SK-N-SH (cell line): ENCODE results near the gene UCK1. TPM values are rescaled to one million over a fixed set of nuclear protein-coding genes. Genes with fewer than 3 reads are reported as not detected.

ENCODE experiments used
- CTCF ChIA-PET: fragments of 300-600, 350-600 bp; formaldehyde crosslinking; extraction: SDS; loops from one replicate; lab custom pipeline; 2021; lab: Yijun Ruan, JAX
- POLR2A ChIA-PET: fragments of 350-600 bp; sonication (Branson Sonifier 250); formaldehyde crosslinking; extraction: SDS; loops from one replicate; lab custom pipeline; 2020; ENCODE audit warnings: antibody characterized with exemption, inconsistent platforms; lab: Yijun Ruan, JAX
- DNase-seq: peaks from one replicate; pipeline ENCODE4 v3.0.0; 2012
- H2AFZ ChIP-seq: fragments of 200-600 bp; sonication (generic); 2 replicates; pipeline ENCODE4 v1.8.1; 2016; ENCODE audit warnings: antibody characterized with exemption, mild to moderate bottlenecking, low read depth
- H3F3A ChIP-seq: fragments of 200-600 bp; sonication (generic); replicated peaks from 2 replicates; pipeline ENCODE3; 2016; ENCODE audit warnings: antibody characterized with exemption, mild to moderate bottlenecking; ENCODE audit not compliant: insufficient read depth
- H3K27ac ChIP-seq, 2 experiments: fragments of 200-500 bp in 1 of 2; fragments of 200-600 bp in 1 of 2; sonication (Bioruptor generic) in 1 of 2; sonication (generic), shearing (Covaris generic) in 1 of 2; 2 replicates each; pipeline versions ENCODE4 v1.5.1 to v1.6.1; 2014 to 2016; ENCODE audit warnings: low read depth in 2 of 2, inconsistent platforms in 1 of 2, low read length in 1 of 2, mild to moderate bottlenecking in 1 of 2, mixed read lengths in 1 of 2
- H3K27me3 ChIP-seq: fragments of 200-600 bp; sonication (generic), shearing (Covaris generic); 2 replicates; pipeline ENCODE4 v1.6.1; 2016; ENCODE audit warnings: mixed run types; ENCODE audit not compliant: insufficient read depth
- H3K36me3 ChIP-seq, 2 experiments: fragments of 200-500 bp in 1 of 2; fragments of 200-600 bp in 1 of 2; sonication (Bioruptor generic) in 1 of 2; sonication (generic) in 1 of 2; replicated peaks in 1 of 2; 2 replicates each; pipeline versions ENCODE3 to v1.5.1; 2014 to 2016; ENCODE audit warnings: low read length in 1 of 2, mild to moderate bottlenecking in 1 of 2; ENCODE audit not compliant: insufficient read depth in 2 of 2, control insufficient read depth in 1 of 2
- H3K4me1 ChIP-seq, 2 experiments: fragments of 200-500 bp in 1 of 2; fragments of 200-600 bp in 1 of 2; sonication (Bioruptor generic) in 1 of 2; sonication (generic), shearing (Covaris generic) in 1 of 2; 2 replicates each; pipeline versions ENCODE4 v1.5.1 to v1.6.1; 2014 to 2016; ENCODE audit warnings: low read depth in 1 of 2, low read length in 1 of 2, mixed run types in 1 of 2; ENCODE audit not compliant: insufficient read depth in 2 of 2, control insufficient read depth in 1 of 2
- H3K4me2 ChIP-seq: fragments of 200-600 bp; sonication (generic), shearing (Covaris generic); 2 replicates; pipeline ENCODE4 v1.6.1; 2017; ENCODE audit warnings: mixed run types
- H3K4me3 ChIP-seq, 2 experiments: fragments of 200-500 bp in 1 of 2; fragments of 200-600 bp in 1 of 2; sonication (Bioruptor generic) in 1 of 2; sonication (generic), shearing (Covaris generic) in 1 of 2; 2 replicates each; pipeline versions ENCODE4 v1.5.1 to v1.8.1; 2014 to 2016; ENCODE audit warnings: low read depth in 2 of 2, inconsistent platforms in 1 of 2, low read length in 1 of 2, mild to moderate bottlenecking in 1 of 2, mixed read lengths in 1 of 2, moderate library complexity in 1 of 2
- H3K79me2 ChIP-seq: fragments of 200-600 bp; sonication (generic); 2 replicates; pipeline ENCODE4 v1.8.1; 2017; ENCODE audit warnings: mild to moderate bottlenecking; ENCODE audit not compliant: insufficient read depth
- H3K9ac ChIP-seq: fragments of 200-600 bp; sonication (generic); 2 replicates; pipeline ENCODE4 v1.6.1; 2017; ENCODE audit warnings: mixed run types
- H3K9me2 ChIP-seq: fragments of 200-600 bp; sonication (generic); 2 replicates; pipeline ENCODE4 v1.6.1; 2017; ENCODE audit warnings: mixed run types
- H3K9me3 ChIP-seq: fragments of 200-600 bp; sonication (generic); 2 replicates; pipeline ENCODE4 v1.6.1; 2017; ENCODE audit warnings: mixed run types, mild to moderate bottlenecking, moderate library complexity
- H4K20me1 ChIP-seq: fragments of 200-600 bp; sonication (generic); 2 replicates; pipeline ENCODE4 v1.6.1; 2017; ENCODE audit warnings: mild to moderate bottlenecking, mixed run types; ENCODE audit not compliant: insufficient read depth
- CHD2 ChIP-seq: fragments of 150-350 bp; IDR thresholded peaks from 2 replicates; pipeline ENCODE4 v1.6.1; 2018; ENCODE audit warnings: low read length; ENCODE audit not compliant: partially characterized antibody
- ELF1 ChIP-seq: IDR thresholded peaks from 2 replicates; pipeline ENCODE4 v1.4.0; 2012
- EZH2phosphoT487 ChIP-seq: fragments of 200-600 bp; sonication (generic); IDR thresholded peaks from 2 replicates; pipeline ENCODE4 v1.6.1; 2017; ENCODE audit warnings: low read depth, mixed run types, mild to moderate bottlenecking, antibody characterized with exemption, moderate library complexity, borderline replicate concordance
- FOSL2 ChIP-seq: IDR thresholded peaks from 2 replicates; pipeline ENCODE4 v1.4.0; 2012; ENCODE audit warnings: low read depth, mild to moderate bottlenecking, moderate library complexity, borderline replicate concordance
- FOXJ3 ChIP-seq: sonication (generic); formaldehyde crosslinking; IDR thresholded peaks from 2 replicates; pipeline ENCODE4 v1.5.1; 2020; ENCODE audit warnings: mild to moderate bottlenecking, missing genetic modification reagents
- FOXM1 ChIP-seq: IDR thresholded peaks from 2 replicates; pipeline ENCODE4 v1.4.0; 2012; ENCODE audit warnings: low read depth, mild to moderate bottlenecking
- GABPA ChIP-seq: IDR thresholded peaks from 2 replicates; pipeline ENCODE4 v1.4.0; 2012; ENCODE audit warnings: low read depth, mild to moderate bottlenecking
- JUND ChIP-seq: IDR thresholded peaks from 2 replicates; pipeline ENCODE4 v1.4.0; 2012
- MXI1 ChIP-seq: IDR thresholded peaks from 2 replicates; pipeline ENCODE4 v1.6.1; 2012; ENCODE audit warnings: mild to moderate bottlenecking, low read depth, low read length, improper control_type of control experiment
- NRF1 ChIP-seq: IDR thresholded peaks from 2 replicates; pipeline ENCODE4 v1.6.1; 2012; ENCODE audit warnings: low read depth, mild to moderate bottlenecking, low read length
- POLR2AphosphoS5 ChIP-seq: IDR thresholded peaks from 2 replicates; pipeline ENCODE4 v1.6.1; 2012; ENCODE audit warnings: low read depth, low read length
- RAD21 ChIP-seq: IDR thresholded peaks from 2 replicates; pipeline ENCODE4 v1.6.1; 2012; ENCODE audit warnings: mild to moderate bottlenecking, low read length
- RCOR1 ChIP-seq: fragments of 150-350 bp; IDR thresholded peaks from 2 replicates; pipeline ENCODE4 v1.6.1; 2017; ENCODE audit warnings: antibody characterized with exemption, low read length
- RFX5 ChIP-seq: IDR thresholded peaks from 2 replicates; pipeline ENCODE4 v1.6.1; 2012; ENCODE audit warnings: mild to moderate bottlenecking, improper control_type of control experiment, low read length
- RXRA ChIP-seq: IDR thresholded peaks from 2 replicates; pipeline ENCODE4 v1.4.0; 2012; ENCODE audit warnings: low read depth, mild to moderate bottlenecking, borderline replicate concordance
- SIN3A ChIP-seq: IDR thresholded peaks from 2 replicates; pipeline ENCODE4 v1.6.1; 2012; ENCODE audit warnings: low read depth, mild to moderate bottlenecking, low read length, moderate library complexity, borderline replicate concordance
- SMC3 ChIP-seq: IDR thresholded peaks from 2 replicates; pipeline ENCODE4 v1.6.1; 2012; ENCODE audit warnings: low read depth, low read length, improper control_type of control experiment
- TAF1 ChIP-seq: IDR thresholded peaks from 2 replicates; pipeline ENCODE4 v1.6.1; 2012; ENCODE audit warnings: low read depth, mild to moderate bottlenecking, low read length, moderate library complexity, borderline replicate concordance
- TEAD4 ChIP-seq: IDR thresholded peaks from 2 replicates; pipeline ENCODE4 v1.4.0; 2012; ENCODE audit warnings: mild to moderate bottlenecking, borderline replicate concordance; ENCODE audit not compliant: insufficient read depth
- YY1 ChIP-seq: IDR thresholded peaks from 2 replicates; pipeline ENCODE4 v1.4.0; 2012; ENCODE audit warnings: low read depth, mild to moderate bottlenecking
- WGBS: methylation state at CpG from one replicate; pipeline ENCODE4 v1.1.6; 2017; ENCODE audit warnings: low lambda C conversion rate; 5-methylcytosine and 5-hydroxymethylcytosine counted together
- polyA plus RNA-seq, 3 experiments: library from polyadenylated mRNA; depleted of rRNA; stranded (reverse); fragments of >200 nt; gene quantifications; 2 replicates each; pipeline ENCODE4 v1.2.3, GENCODE V29; 2012
- TF ChIP-seq, protein P1 (sequence below): IDR thresholded peaks from 2 replicates; pipeline ENCODE4 v1.4.0; 2012; ENCODE audit warnings: low read depth, borderline replicate concordance
- TF ChIP-seq, protein P2 (sequence below): fragments of 150-350 bp; IDR thresholded peaks from 2 replicates; pipeline ENCODE4 v1.6.1; 2017; ENCODE audit warnings: antibody characterized with exemption, low read length, low read depth, borderline replicate concordance

UCK1 gene
- polyA plus RNA-seq, 1 of the 3 experiments (the other 2 are of a cell fraction) = 32.9 TPM

GRCh38 chr9:131517761-131518190 lies 13.3 kb downstream of the UCK1 start:
- no peaks in the 10 kb centered on the region for H4K20me1 ChIP-seq
- H3K27ac ChIP-seq = no peak overlapping the region
- no peaks in the 10 kb centered on the region for H3K9me3 ChIP-seq
- no peaks in the 10 kb centered on the region for H3K9me2 ChIP-seq
- POLR2A ChIA-PET = no interaction called here
- no peak overlapping the region for H3K9ac ChIP-seq
- DNase-seq = no peak
- no peaks in the 10 kb centered on the region for H3K4me1 ChIP-seq
- 99% methylated on average over 10 of the region's 11 CpGs for WGBS
- H3F3A ChIP-seq = no peaks in the 10 kb centered on the region
- H3K27me3 ChIP-seq = no peaks in the 10 kb centered on the region
- H3K4me2 ChIP-seq = no peak overlapping the region
- H3K4me3 ChIP-seq = no peak overlapping the region
- CTCF ChIA-PET = interaction anchor here (1.0 to 1.2 kb wide), 2 partner anchors 168 to 221 kb away, joined by 3 read pairs; no protein-coding TSS in a partner anchor
- no peak overlapping the region for H2AFZ ChIP-seq
- H3K36me3 ChIP-seq = peaks cover 19 to 79% of the 10 kb centered on the region in 2 experiments
- no peaks in the 10 kb centered on the region for H3K79me2 ChIP-seq
- TF ChIP-seq TAF1 (no peak), JUND (no peak), MXI1 (no peak), SIN3A (no peak), RCOR1 (no peak), FOXM1 (no peak), SMC3 (no peak), GABPA (no peak)
- TF ChIP-seq, protein P1, sequence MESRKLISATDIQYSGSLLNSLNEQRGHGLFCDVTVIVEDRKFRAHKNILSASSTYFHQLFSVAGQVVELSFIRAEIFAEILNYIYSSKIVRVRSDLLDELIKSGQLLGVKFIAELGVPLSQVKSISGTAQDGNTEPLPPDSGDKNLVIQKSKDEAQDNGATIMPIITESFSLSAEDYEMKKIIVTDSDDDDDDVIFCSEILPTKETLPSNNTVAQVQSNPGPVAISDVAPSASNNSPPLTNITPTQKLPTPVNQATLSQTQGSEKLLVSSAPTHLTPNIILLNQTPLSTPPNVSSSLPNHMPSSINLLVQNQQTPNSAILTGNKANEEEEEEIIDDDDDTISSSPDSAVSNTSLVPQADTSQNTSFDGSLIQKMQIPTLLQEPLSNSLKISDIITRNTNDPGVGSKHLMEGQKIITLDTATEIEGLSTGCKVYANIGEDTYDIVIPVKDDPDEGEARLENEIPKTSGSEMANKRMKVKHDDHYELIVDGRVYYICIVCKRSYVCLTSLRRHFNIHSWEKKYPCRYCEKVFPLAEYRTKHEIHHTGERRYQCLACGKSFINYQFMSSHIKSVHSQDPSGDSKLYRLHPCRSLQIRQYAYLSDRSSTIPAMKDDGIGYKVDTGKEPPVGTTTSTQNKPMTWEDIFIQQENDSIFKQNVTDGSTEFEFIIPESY = no peak
- TF ChIP-seq, all 33 proteins: peak for 0

DNA sequence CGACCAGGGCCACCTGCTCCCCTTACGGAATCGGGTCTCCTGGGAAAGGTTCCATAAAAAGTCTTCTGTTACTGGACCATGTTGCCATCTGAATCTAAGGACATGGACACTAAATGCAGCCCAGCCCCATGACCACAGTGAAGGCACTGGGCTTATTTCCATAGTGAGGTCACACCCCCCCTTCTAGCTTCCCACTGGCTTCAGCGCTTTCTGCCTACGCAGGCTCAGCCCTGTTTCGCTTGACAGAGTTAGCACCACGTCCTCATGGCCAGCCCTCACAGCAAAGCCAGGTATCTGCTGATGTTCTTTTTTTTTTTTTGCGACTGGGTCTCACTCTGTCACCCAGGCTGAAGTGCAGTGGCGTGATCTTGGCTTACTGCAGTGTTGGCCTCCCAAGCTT lies 14.1 kb downstream of the UCK1 start:
- TF ChIP-seq SIN3A (no peak), CHD2 (no peak), RXRA (no peak), POLR2AphosphoS5 (no peak), MXI1 (no peak), RFX5 (no peak), EZH2phosphoT487 (no peak), FOSL2 (no peak), FOXJ3 (CRISPR knock-in tag) (no peak), RAD21 (no peak), TAF1 (no peak), FOXM1 (no peak), ELF1 (no peak), NRF1 (no peak), YY1 (no peak), TEAD4 (no peak)
- TF ChIP-seq, protein P2, sequence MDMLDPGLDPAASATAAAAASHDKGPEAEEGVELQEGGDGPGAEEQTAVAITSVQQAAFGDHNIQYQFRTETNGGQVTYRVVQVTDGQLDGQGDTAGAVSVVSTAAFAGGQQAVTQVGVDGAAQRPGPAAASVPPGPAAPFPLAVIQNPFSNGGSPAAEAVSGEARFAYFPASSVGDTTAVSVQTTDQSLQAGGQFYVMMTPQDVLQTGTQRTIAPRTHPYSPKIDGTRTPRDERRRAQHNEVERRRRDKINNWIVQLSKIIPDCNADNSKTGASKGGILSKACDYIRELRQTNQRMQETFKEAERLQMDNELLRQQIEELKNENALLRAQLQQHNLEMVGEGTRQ = no peak
- Histone ChIP-seq H3K4me1 (no peaks in the 10 kb centered on the region), H3K27ac (no peak overlapping the region), H3K79me2 (no peaks in the 10 kb centered on the region), H3K27me3 (no peaks in the 10 kb centered on the region), H3F3A (no peaks in the 10 kb centered on the region), H3K9me3 (no peaks in the 10 kb centered on the region), H3K36me3 (peaks cover 19 to 79% of the 10 kb centered on the region in 2 experiments), H3K4me2 (no peak overlapping the region), H3K9me2 (no peaks in the 10 kb centered on the region), H3K9ac (no peak overlapping the region), H4K20me1 (no peaks in the 10 kb centered on the region), H3K4me3 (no peak overlapping the region), H2AFZ (no peak overlapping the region)
- WGBS = 96% methylated on average over 9 of the region's 9 CpGs
- no peak for DNase-seq
- ChIA-PET CTCF (no interaction called here), POLR2A (no interaction called here)
